Activated naive CD8-positive, alpha-beta T cell treated with anti-CD3 and anti-CD28 coated beads, Interleukin-2, amount 10 ng/mL, durations not matched to agents 7 days and 5 days (primary cell): Measurements from ENCODE around the gene TSN. TPM values are rescaled to one million over a fixed set of nuclear protein-coding genes. Genes with fewer than 3 reads are reported as not detected.
"Not testable (repeated sequence)": the region's sequence is repeated elsewhere in the genome, so short reads cannot be mapped to it uniquely, and the experiment has no call there.

Experiments
- ATAC-seq: fragments of 150-1000 bp; cut with Tn5 transposase; one replicate; pipeline ENCODE4 v1.10.0; 2021; ENCODE audit warnings: low read depth, moderate library complexity
- POLR2A ChIA-PET: fragments of 350-600 bp; sonication (Branson Sonifier 250); formaldehyde crosslinking; loops from one replicate; lab custom pipeline; 2021; ENCODE audit warnings: antibody characterized with exemption; lab: Charles Lee
- DNase-seq: peaks from one replicate; pipeline ENCODE4 v3.0.0; 2021
- H3K27ac Mint-ChIP-seq: one replicate; pipeline ENCODE4 v1.8.0; 2022; ENCODE audit warnings: mild to moderate bottlenecking, mixed read lengths
- H3K27me3 Mint-ChIP-seq: one replicate; pipeline ENCODE4 v1.8.0; 2022; ENCODE audit warnings: mild to moderate bottlenecking, moderate library complexity, mixed read lengths
- H3K36me3 Mint-ChIP-seq: one replicate; pipeline ENCODE4 v1.8.0; 2021; ENCODE audit warnings: mild to moderate bottlenecking, mixed read lengths
- H3K4me1 Mint-ChIP-seq: one replicate; pipeline ENCODE4 v1.8.0; 2021; ENCODE audit warnings: mixed read lengths
- H3K4me3 Mint-ChIP-seq: one replicate; pipeline ENCODE4 v1.8.0; 2022; ENCODE audit warnings: mild to moderate bottlenecking, moderate library complexity, mixed read lengths
- H3K9me3 Mint-ChIP-seq: one replicate; pipeline ENCODE4 v1.8.0; 2021; ENCODE audit warnings: mixed read lengths
- total RNA-seq, 2 experiments: library from RNA; stranded (reverse); gene quantifications; one replicate each; pipeline ENCODE4 v1.2.3, GENCODE V29; 2021

The TSN gene
- total RNA-seq, 2 experiments from 2014 or later = 50.0 to 51.5 TPM

GRCh38 chr2:121793816-121794215, 38.4 kb downstream of the TSN start:
- Mint-ChIP-seq H3K27me3 (peaks cover 12% of the 10 kb centered on the region), H3K4me3 (no peak overlapping the region), H3K9me3 (no peaks in the 10 kb centered on the region), H3K36me3 (no peaks in the 10 kb centered on the region), H3K27ac (no peak overlapping the region), H3K4me1 (no peaks in the 10 kb centered on the region)
- POLR2A ChIA-PET = no interaction called here
- no peak for ATAC-seq
- DNase-seq = no peak

GRCh38 chr2:121794233-121794632, 38.8 kb downstream of the TSN start:
- no peaks in the 10 kb centered on the region for H3K9me3 Mint-ChIP-seq
- H3K4me3 Mint-ChIP-seq = no peak overlapping the region
- peaks cover 12% of the 10 kb centered on the region for H3K27me3 Mint-ChIP-seq
- no peaks in the 10 kb centered on the region for H3K36me3 Mint-ChIP-seq
- no peaks in the 10 kb centered on the region for H3K4me1 Mint-ChIP-seq
- H3K27ac Mint-ChIP-seq = no peak overlapping the region
- POLR2A ChIA-PET = no interaction called here
- DNase-seq = no peak
- no peak for ATAC-seq

- H3K4me3 Mint-ChIP-seq = no peak overlapping the region
- no peak overlapping the region for H3K27ac Mint-ChIP-seq
- no peaks in the 10 kb centered on the region for H3K4me1 Mint-ChIP-seq
- POLR2A ChIA-PET = no interaction called here
- no peaks in the 10 kb centered on the region for H3K9me3 Mint-ChIP-seq
- ATAC-seq = no peak
- H3K27me3 Mint-ChIP-seq = peaks cover 5% of the 10 kb centered on the region
- no peak for DNase-seq
- H3K36me3 Mint-ChIP-seq = no peaks in the 10 kb centered on the region
Measured at GRCh38 chr2:121796239-121796638, 40.8 kb downstream of the TSN start.

GRCh38 chr2:121798617-121799016, 43.2 kb downstream of the TSN start:
- peaks cover 13% of the 10 kb centered on the region for H3K27me3 Mint-ChIP-seq
- H3K27ac Mint-ChIP-seq = no peak overlapping the region
- ATAC-seq (no peak), DNase-seq (no peak)
- H3K4me3 Mint-ChIP-seq = no peak overlapping the region
- H3K36me3 Mint-ChIP-seq = no peaks in the 10 kb centered on the region
- H3K4me1 Mint-ChIP-seq = no peaks in the 10 kb centered on the region
- H3K9me3 Mint-ChIP-seq = peaks cover 7% of the 10 kb centered on the region
- POLR2A ChIA-PET = no interaction called here

GRCh38 chr2:121801916-121802315, 46.5 kb downstream of the TSN start:
- POLR2A ChIA-PET = no interaction called here
- Mint-ChIP-seq H3K9me3 (peaks cover 7% of the 10 kb centered on the region), H3K36me3 (no peaks in the 10 kb centered on the region), H3K27me3 (peaks cover 23% of the 10 kb centered on the region), H3K27ac (no peak overlapping the region), H3K4me3 (no peak overlapping the region), H3K4me1 (peaks cover 3% of the 10 kb centered on the region)
- DNase-seq = no peak
- ATAC-seq = no peak

DNA sequence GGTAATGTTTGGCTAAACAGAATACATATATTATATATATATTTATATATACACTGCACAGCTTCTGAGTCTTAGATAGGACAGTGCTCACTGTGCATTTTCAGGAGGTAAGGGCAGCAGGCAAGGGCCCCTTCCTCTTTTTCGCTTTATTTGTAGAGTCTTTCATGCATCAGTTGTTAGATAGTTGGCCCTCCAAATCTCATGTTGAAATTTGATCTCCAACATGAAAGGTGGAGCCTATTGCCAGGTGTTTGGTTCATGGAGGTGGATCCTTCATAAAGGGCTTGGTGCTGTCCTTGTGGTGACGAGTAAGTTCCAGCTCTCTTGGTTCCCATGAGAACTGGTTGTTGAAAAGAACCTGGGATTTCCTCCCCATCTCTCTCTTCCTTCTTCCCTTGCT, 48.1 kb downstream of the TSN start:
- Mint-ChIP-seq H3K4me1 (peaks cover 3% of the 10 kb centered on the region), H3K27ac (no peak overlapping the region), H3K27me3 (peaks cover 26% of the 10 kb centered on the region), H3K4me3 (no peak overlapping the region), H3K36me3 (no peaks in the 10 kb centered on the region), H3K9me3 (peaks cover 7% of the 10 kb centered on the region)
- POLR2A ChIA-PET = no interaction called here
- DNase-seq (no peak), ATAC-seq (no peak)

DNA sequence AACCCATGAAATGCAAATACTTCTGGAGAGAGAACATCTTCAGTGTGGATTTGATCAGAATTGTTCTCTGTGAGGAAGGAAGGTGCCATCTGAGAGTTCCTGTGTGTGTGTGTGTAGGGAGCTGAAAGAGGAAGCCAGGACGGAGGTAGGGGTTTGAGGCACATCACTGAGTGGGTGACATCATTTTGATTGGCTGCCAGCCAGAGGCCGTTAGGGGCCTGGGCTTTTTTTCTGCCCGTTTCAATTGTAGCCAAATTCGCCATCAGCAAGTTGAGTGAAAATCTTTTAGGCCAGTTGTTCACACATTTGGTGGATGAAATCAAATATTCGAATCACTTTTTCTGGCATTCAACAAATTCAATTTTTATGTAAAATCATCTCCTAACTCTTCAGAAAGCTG, 48.9 kb downstream of the TSN start:
- H3K9me3 Mint-ChIP-seq = peaks cover 7% of the 10 kb centered on the region
- no peak overlapping the region for H3K4me3 Mint-ChIP-seq
- ATAC-seq = no peak
- H3K36me3 Mint-ChIP-seq = no peaks in the 10 kb centered on the region
- H3K27me3 Mint-ChIP-seq = peaks cover 26% of the 10 kb centered on the region
- no peak overlapping the region for H3K27ac Mint-ChIP-seq
- H3K4me1 Mint-ChIP-seq = peaks cover 3% of the 10 kb centered on the region
- no peak for DNase-seq
- POLR2A ChIA-PET = no interaction called here

- peaks cover 7% of the 10 kb centered on the region for H3K9me3 Mint-ChIP-seq
- H3K4me1 Mint-ChIP-seq = peaks cover 3% of the 10 kb centered on the region
- DNase-seq (no peak), ATAC-seq (no peak)
- H3K27ac Mint-ChIP-seq = no peak overlapping the region
- no peak overlapping the region for H3K4me3 Mint-ChIP-seq
- no peaks in the 10 kb centered on the region for H3K36me3 Mint-ChIP-seq
- POLR2A ChIA-PET = no interaction called here
- peaks cover 26% of the 10 kb centered on the region for H3K27me3 Mint-ChIP-seq
Measured at GRCh38 chr2:121804997-121805765, 49.7 kb downstream of the TSN start.

DNA sequence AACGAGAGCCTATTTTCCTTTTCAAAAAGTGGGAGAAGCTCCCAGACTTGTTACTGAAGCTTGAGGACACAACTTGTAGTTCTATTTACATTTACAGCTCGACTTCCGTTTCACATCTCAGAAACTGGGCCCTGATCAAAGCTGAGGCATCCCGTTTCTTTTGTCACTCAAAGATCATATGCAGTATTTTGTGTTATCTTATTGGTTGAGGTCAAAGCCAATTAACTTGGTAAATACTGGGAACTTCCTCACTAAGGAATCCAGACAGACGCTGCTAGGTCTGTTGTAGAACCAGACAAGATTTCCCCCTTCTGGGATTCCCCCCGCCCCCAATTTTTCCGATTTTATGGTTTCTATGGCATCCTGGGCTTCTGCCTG, 50.3 kb downstream of the TSN start:
- no peak overlapping the region for H3K27ac Mint-ChIP-seq
- no peaks in the 10 kb centered on the region for H3K36me3 Mint-ChIP-seq
- H3K9me3 Mint-ChIP-seq = peaks cover 7% of the 10 kb centered on the region
- no peak for ATAC-seq
- H3K27me3 Mint-ChIP-seq = peaks cover 23% of the 10 kb centered on the region
- H3K4me3 Mint-ChIP-seq = no peak overlapping the region
- DNase-seq = no peak
- peaks cover 3% of the 10 kb centered on the region for H3K4me1 Mint-ChIP-seq
- POLR2A ChIA-PET = no interaction called here

GRCh38 chr2:121807771-121808170, 52.3 kb downstream of the TSN start:
- peaks cover 15% of the 10 kb centered on the region for H3K27me3 Mint-ChIP-seq
- not testable (repeated sequence) for H3K4me1 Mint-ChIP-seq, H3K27ac Mint-ChIP-seq, ATAC-seq, H3K36me3 Mint-ChIP-seq, DNase-seq, H3K4me3 Mint-ChIP-seq, H3K9me3 Mint-ChIP-seq
- POLR2A ChIA-PET = interaction anchor here (0.7 kb wide), 1 partner anchor 143 kb away, joined by 4 read pairs; no protein-coding TSS in a partner anchor

GRCh38 chr2:121809607-121810006, 54.2 kb downstream of the TSN start:
- ATAC-seq (no peak), DNase-seq (no peak)
- no peaks in the 10 kb centered on the region for H3K36me3 Mint-ChIP-seq
- H3K27me3 Mint-ChIP-seq = peaks cover 11% of the 10 kb centered on the region
- H3K27ac Mint-ChIP-seq = no peak overlapping the region
- POLR2A ChIA-PET = no interaction called here
- no peaks in the 10 kb centered on the region for H3K9me3 Mint-ChIP-seq
- no peak overlapping the region for H3K4me3 Mint-ChIP-seq
- H3K4me1 Mint-ChIP-seq = peaks cover 3% of the 10 kb centered on the region

GRCh38 chr2:121810959-121811853, 55.8 kb downstream of the TSN start:
- POLR2A ChIA-PET = interaction anchor here (1.4 kb wide), 1 partner anchor 75 kb away, joined by 3 read pairs; the partner anchor contains the start of gene NIFK
- DNase-seq = no peak
- ATAC-seq = peak; percentile 47
- H3K4me1 Mint-ChIP-seq = no peaks in the 10 kb centered on the region
- H3K27ac Mint-ChIP-seq = no peak overlapping the region
- H3K36me3 Mint-ChIP-seq = no peaks in the 10 kb centered on the region
- H3K27me3 Mint-ChIP-seq = peaks cover 5% of the 10 kb centered on the region
- no peaks in the 10 kb centered on the region for H3K9me3 Mint-ChIP-seq
- no peak overlapping the region for H3K4me3 Mint-ChIP-seq

DNA sequence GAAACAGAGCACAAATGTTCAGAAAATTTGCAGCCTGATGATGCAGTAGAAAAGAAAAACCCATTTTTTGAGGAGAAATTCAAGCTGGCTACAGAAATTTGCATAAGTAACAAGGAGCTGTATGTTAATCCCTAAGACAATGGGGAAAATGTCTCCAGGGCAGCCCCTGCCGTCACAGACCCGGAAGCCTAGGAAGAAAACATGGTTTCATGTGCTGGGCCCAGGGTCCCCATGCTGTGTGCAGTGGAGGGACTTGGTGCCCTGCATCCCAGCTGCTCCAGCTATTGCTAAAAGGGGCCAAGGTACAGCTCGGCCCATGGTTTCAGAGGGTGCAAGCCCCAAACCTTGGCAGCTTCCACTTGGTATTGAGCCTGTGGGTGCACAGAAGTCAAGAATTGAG, 57.6 kb downstream of the TSN start:
- DNase-seq, ATAC-seq, H3K4me3 Mint-ChIP-seq, H3K27me3 Mint-ChIP-seq, H3K9me3 Mint-ChIP-seq, H3K4me1 Mint-ChIP-seq, POLR2A ChIA-PET, H3K27ac Mint-ChIP-seq, H3K36me3 Mint-ChIP-seq: not testable (repeated sequence)

GRCh38 chr2:121815216-121815615, 59.8 kb downstream of the TSN start:
- Mint-ChIP-seq H3K4me3 (no peak overlapping the region), H3K4me1 (no peaks in the 10 kb centered on the region), H3K27me3 (peaks cover 4% of the 10 kb centered on the region), H3K27ac (no peak overlapping the region), H3K9me3 (no peaks in the 10 kb centered on the region), H3K36me3 (no peaks in the 10 kb centered on the region)
- DNase-seq = no peak
- POLR2A ChIA-PET = no interaction called here
- ATAC-seq = no peak
